ENCODE results near the gene STRIP1.
A peak's percentile ranks its signal among the peaks of the same experiment; 100 is the strongest.
"Not testable (repeated sequence)": the region's sequence is repeated elsewhere in the genome, so short reads cannot be mapped to it uniquely, and the experiment has no call there.

Gene STRIP1

DNA sequence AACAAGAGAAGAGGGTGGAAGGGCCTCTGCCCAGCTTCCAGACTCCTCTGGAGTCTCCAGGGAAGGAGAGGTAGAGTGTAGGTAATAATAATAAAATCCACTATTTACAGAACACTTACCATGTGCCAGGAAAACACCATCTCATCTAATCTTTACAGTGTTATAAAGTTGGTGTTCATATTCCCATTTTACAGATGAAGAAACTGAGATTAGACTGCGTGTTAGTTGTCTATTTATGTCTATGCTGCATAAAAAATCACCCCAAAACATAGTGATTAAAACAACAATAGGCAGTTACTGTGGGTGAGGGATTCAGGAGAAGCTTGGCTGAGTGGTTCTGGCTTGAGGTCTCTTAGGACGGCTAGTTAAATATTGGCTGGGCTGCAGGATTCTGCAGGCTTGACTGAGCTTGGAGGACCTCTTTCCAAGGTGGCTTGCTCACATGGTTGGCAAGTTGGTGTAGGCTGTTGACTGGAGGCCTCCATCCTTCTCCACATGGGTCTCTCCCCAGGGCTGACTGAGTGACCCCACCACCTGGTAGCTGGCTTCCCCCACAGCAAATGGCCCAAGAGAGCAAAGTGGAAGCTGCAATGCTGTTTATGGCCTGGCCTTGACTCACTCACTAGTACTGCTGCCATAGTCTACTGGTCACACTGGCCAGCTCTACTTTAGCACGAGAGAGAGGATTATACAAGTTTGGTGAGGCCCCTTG is 42.5 kb downstream of the STRIP1 start:
- Mint-ChIP-seq H3K9me3 (no peaks in the 10 kb centered on the region), H3K27me3 (peaks cover 34 to 88% of the 10 kb centered on the region in 2 donors), H3K4me1 (ENCODE audit: low read depth in 2 of 2) (no peaks in the 10 kb centered on the region), H3K27ac (no peak overlapping the region), H3K4me3 (no peak overlapping the region), H3K36me3 (ENCODE audit: insufficient read depth) (no peaks in the 10 kb centered on the region)
- no peak for ATAC-seq (replicated peaks)
- DNase-seq: no peak

GRCh38 chr1:110079995-110080394 is 45.6 kb downstream of the STRIP1 start:
- not testable (repeated sequence) for H3K27ac Mint-ChIP-seq; DNase-seq; ATAC-seq (replicated peaks); H3K9me3 Mint-ChIP-seq; H3K36me3 Mint-ChIP-seq (ENCODE audit: insufficient read depth); H3K4me3 Mint-ChIP-seq
- H3K4me1 Mint-ChIP-seq (ENCODE audit: low read depth in 2 of 2): peaks cover 10 to 12% of the 10 kb centered on the region in 2 donors
- H3K27me3 Mint-ChIP-seq: peaks cover 45 to 86% of the 10 kb centered on the region in 2 donors

DNA sequence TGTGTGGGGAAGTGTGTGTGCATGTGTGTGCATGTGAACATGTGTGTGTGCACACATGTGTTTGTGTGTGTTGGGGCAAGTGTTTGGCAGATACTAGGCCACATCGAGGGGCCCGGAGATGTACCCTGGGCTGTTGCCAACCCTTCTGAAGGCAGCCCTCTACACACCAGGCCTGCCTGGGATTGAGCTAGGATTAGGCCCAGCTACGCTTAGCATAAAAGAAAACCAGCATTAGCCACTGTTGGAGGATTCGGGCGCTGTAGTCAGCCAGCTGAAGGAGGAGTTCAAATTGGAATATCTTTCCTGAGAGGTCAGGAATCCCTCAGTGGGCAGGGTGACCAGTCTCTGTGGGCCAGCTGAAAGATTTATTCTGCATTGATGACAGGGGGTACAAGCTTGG is 46.6 kb downstream of the STRIP1 start:
- Mint-ChIP-seq H3K27ac (no peak overlapping the region), H3K4me1 (ENCODE audit: low read depth in 2 of 2) (peaks cover 10 to 12% of the 10 kb centered on the region in 2 donors), H3K4me3 (no peak overlapping the region), H3K36me3 (ENCODE audit: insufficient read depth) (no peaks in the 10 kb centered on the region), H3K27me3 (peaks cover 54 to 88% of the 10 kb centered on the region in 2 donors), H3K9me3 (no peaks in the 10 kb centered on the region)
- ATAC-seq (replicated peaks) (no peak), DNase-seq (no peak)

DNA sequence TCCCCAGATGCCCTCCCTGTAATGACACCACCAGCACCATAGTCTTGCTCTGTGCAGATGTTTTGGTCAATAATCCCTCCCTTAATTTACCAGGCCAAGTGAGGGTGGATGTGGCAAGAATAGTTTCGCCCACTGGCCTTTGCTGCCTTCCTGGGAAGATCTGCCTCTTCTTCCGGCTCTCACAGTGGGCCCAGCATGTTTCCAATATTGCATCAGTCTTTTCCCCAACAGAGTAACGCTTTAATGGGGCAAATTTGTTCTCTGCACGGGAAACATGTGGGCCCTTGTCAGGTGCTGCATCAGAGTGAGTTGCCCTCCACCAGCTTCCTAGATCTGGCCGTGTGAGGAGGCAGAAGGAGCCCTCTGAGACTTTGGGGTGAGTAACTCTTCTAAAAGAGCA is 48.1 kb downstream of the STRIP1 start:
- ATAC-seq (replicated peaks) (no peak), DNase-seq (no peak)
- Mint-ChIP-seq H3K4me3 (peak overlapping the region in 1 of 2 donors; percentile 83), H3K36me3 (ENCODE audit: insufficient read depth) (no peaks in the 10 kb centered on the region), H3K27ac (no peak overlapping the region), H3K9me3 (no peaks in the 10 kb centered on the region), H3K4me1 (ENCODE audit: low read depth in 2 of 2) (peaks cover 10 to 12% of the 10 kb centered on the region in 2 donors), H3K27me3 (peaks cover 58 to 85% of the 10 kb centered on the region in 2 donors)

DNA sequence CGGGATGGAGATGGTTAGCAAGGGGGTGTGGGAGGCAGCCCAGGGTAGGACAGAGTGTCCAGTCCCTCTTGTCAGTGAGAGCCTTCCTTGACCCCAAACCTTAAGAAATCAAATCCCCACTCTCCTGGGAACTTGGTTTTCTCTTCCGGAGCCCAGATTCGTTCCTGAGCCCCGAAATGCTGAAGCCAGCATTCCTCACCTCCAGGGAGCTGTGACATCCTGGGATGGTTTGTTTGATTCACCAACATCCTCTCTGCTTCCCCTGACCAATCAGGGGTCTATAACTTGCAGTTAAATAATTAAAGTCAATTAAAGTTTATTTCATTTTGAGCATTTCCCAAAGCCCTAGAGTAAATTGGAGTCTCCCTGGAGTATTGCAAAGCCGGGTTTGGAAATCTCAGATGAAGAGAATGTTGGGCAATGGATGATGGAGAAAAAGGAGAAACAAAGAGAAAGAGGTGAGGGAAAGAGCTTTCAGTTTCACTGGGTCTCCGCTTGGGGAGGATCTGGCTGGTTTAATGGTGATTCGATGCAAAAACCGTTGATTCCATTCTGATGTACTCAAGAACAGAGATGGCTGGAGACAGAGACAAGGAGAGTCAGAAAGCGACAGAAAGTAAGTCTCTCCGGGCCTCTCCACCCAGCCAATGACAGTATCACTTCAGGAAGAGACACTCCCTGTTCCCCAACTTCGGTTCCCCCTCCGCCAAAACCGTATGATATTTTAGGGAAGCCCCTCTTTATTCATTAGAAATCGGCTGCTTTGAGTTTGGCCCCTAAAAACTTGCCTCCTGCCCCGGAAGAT is 48.8 kb downstream of the STRIP1 start:
- Mint-ChIP-seq H3K4me1 (ENCODE audit: low read depth in 2 of 2) (peaks cover 10 to 15% of the 10 kb centered on the region in 2 donors), H3K27ac (peak overlapping the region in 1 of 2 donors; percentile 33), H3K9me3 (no peaks in the 10 kb centered on the region), H3K27me3 (peaks cover 64 to 90% of the 10 kb centered on the region in 2 donors), H3K4me3 (peak overlapping the region; percentile 83), H3K36me3 (ENCODE audit: insufficient read depth) (no peaks in the 10 kb centered on the region)
- ATAC-seq (replicated peaks): peak; percentile 13
- DNase-seq: no peak

DNA sequence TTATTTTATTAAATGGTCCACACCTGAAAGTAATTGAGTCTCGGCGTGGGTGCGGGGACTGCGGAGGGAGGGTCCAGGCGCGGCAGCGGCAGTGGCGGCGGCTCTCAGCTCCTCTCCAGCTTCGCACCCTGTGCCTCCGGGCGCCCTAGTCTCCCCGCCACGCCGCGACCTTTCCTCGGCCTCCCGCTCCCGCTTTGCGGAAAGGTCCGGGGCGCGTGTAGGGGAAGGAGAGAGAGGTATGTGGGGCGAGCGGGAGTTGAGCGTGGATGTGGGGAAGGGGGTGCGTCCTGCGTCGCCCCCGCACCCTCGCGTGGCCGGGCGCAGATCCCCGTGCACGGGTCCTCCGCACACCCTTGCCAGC is 49.4 kb downstream of the STRIP1 start:
- no peaks in the 10 kb centered on the region for H3K36me3 Mint-ChIP-seq (ENCODE audit: insufficient read depth)
- peak; percentile 24 for ATAC-seq (replicated peaks)
- DNase-seq: no peak
- H3K27me3 Mint-ChIP-seq: peaks cover 70 to 90% of the 10 kb centered on the region in 2 donors
- H3K9me3 Mint-ChIP-seq: no peaks in the 10 kb centered on the region
- H3K4me3 Mint-ChIP-seq: peak overlapping the region; percentile 83
- peaks cover 10 to 17% of the 10 kb centered on the region in 2 donors for H3K4me1 Mint-ChIP-seq (ENCODE audit: low read depth in 2 of 2)
- H3K27ac Mint-ChIP-seq: peak overlapping the region in 1 of 2 donors; percentile 33

GRCh38 chr1:110084227-110085078 is 50.0 kb downstream of the STRIP1 start:
- Mint-ChIP-seq H3K4me3 (peak overlapping the region; percentile 83), H3K36me3 (ENCODE audit: insufficient read depth) (no peaks in the 10 kb centered on the region), H3K9me3 (no peaks in the 10 kb centered on the region), H3K27ac (peak overlapping the region in 1 of 2 donors; percentile 33), H3K27me3 (peaks cover 75 to 90% of the 10 kb centered on the region in 2 donors), H3K4me1 (ENCODE audit: low read depth in 2 of 2) (peaks cover 10 to 17% of the 10 kb centered on the region in 2 donors)
- ATAC-seq (replicated peaks) (peak; percentile 66), DNase-seq (peak in 1 of 3 experiments; percentile 17)

GRCh38 chr1:110085671-110086070 is 51.2 kb downstream of the STRIP1 start:
- DNase-seq (no peak), ATAC-seq (replicated peaks) (no peak)
- peaks cover 70 to 89% of the 10 kb centered on the region in 2 donors for H3K27me3 Mint-ChIP-seq
- H3K36me3 Mint-ChIP-seq (ENCODE audit: insufficient read depth): no peaks in the 10 kb centered on the region
- H3K27ac Mint-ChIP-seq: no peak overlapping the region
- no peak overlapping the region for H3K4me3 Mint-ChIP-seq
- H3K4me1 Mint-ChIP-seq (ENCODE audit: low read depth in 2 of 2): peaks cover 10 to 17% of the 10 kb centered on the region in 2 donors
- no peaks in the 10 kb centered on the region for H3K9me3 Mint-ChIP-seq

GRCh38 chr1:110086961-110087360 is 52.5 kb downstream of the STRIP1 start:
- Mint-ChIP-seq H3K4me3 (no peak overlapping the region), H3K27ac (no peak overlapping the region), H3K4me1 (ENCODE audit: low read depth in 2 of 2) (peaks cover 10 to 17% of the 10 kb centered on the region in 2 donors), H3K27me3 (peaks cover 64 to 85% of the 10 kb centered on the region in 2 donors), H3K9me3 (no peaks in the 10 kb centered on the region), H3K36me3 (ENCODE audit: insufficient read depth) (no peaks in the 10 kb centered on the region)
- ATAC-seq (replicated peaks): no peak
- DNase-seq: no peak

- Mint-ChIP-seq H3K27ac (no peak overlapping the region), H3K36me3 (ENCODE audit: insufficient read depth) (no peaks in the 10 kb centered on the region), H3K4me3 (no peak overlapping the region), H3K4me1 (ENCODE audit: low read depth in 2 of 2) (peaks cover 10 to 15% of the 10 kb centered on the region in 2 donors), H3K9me3 (no peaks in the 10 kb centered on the region), H3K27me3 (peaks cover 64 to 86% of the 10 kb centered on the region in 2 donors)
- ATAC-seq (replicated peaks) (peak; percentile 64), DNase-seq (peak; percentile 36 to 52 (median 37))
These were observed 53.7 kb downstream of the STRIP1 start for GRCh38 chr1:110087812-110088738.

DNA sequence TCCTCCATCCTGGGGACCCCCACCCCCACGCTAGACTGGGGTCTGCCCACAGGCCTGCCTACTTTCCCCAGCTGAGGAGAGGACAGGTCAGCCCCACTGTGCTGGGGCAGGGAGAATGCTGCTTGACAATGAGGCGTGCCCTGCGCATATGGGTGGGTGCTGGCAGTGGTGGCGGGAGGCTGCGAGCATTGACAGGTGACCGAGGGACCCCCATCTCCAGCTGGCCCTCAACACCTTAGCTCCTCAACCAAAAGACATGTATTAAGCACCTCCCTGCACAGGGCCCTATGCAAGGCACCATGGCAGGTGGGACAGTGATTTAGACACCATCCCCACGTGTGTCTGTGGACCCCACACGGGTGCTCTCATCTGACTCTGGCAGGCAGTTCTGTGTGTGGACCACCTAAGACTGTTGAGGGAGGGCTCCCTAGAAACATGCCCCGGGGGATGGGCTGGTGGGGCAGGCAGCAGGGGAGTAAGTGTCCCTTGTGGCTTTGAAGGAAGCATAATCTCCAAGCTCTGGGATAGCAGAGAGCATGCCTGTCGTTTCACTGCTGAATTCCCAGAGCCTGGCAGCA is 54.4 kb downstream of the STRIP1 start:
- no peak overlapping the region for H3K4me3 Mint-ChIP-seq
- peaks cover 3 to 8% of the 10 kb centered on the region in 2 donors for H3K4me1 Mint-ChIP-seq (ENCODE audit: low read depth in 2 of 2)
- ATAC-seq (replicated peaks) (no peak), DNase-seq (no peak)
- peaks cover 57 to 81% of the 10 kb centered on the region in 2 donors for H3K27me3 Mint-ChIP-seq
- H3K27ac Mint-ChIP-seq: no peak overlapping the region
- H3K36me3 Mint-ChIP-seq (ENCODE audit: insufficient read depth): no peaks in the 10 kb centered on the region
- no peaks in the 10 kb centered on the region for H3K9me3 Mint-ChIP-seq

Data from effector memory CD8-positive, alpha-beta T cell (primary cell).